Immature natural killer cell (primary cell): ENCODE results near the gene PALLD. TPM values are rescaled to one million over a fixed set of nuclear protein-coding genes. Genes with fewer than 3 reads are reported as not detected.
"Not testable (repeated sequence)": the region's sequence is repeated elsewhere in the genome, so short reads cannot be mapped to it uniquely, and the experiment has no call there.

Source experiments
- DNase-seq, 3 donors: peaks; one replicate each; pipeline ENCODE4 v3.0.0; 2022; ENCODE audit warnings: mixed read lengths in 1 of 3
- H3K27ac Mint-ChIP-seq, 6 donors: one replicate each; pipeline ENCODE4 v1.8.0; 2020; ENCODE audit warnings: mixed read lengths in 6 of 6, mild to moderate bottlenecking in 5 of 6, inconsistent platforms in 4 of 6, moderate library complexity in 3 of 6
- H3K27me3 Mint-ChIP-seq, 3 donors: one replicate each; pipeline ENCODE4 v1.8.0; 2020 to 2021; ENCODE audit warnings: low read depth in 3 of 3, mild to moderate bottlenecking in 3 of 3, mixed read lengths in 3 of 3, moderate library complexity in 3 of 3, inconsistent platforms in 1 of 3
- H3K36me3 Mint-ChIP-seq, 3 donors: one replicate each; pipeline ENCODE4 v1.8.0; 2020; ENCODE audit warnings: mixed read lengths in 3 of 3, inconsistent platforms in 2 of 3, mild to moderate bottlenecking in 2 of 3
- H3K4me1 Mint-ChIP-seq, 2 donors: one replicate each; pipeline ENCODE4 v1.8.0; 2020; ENCODE audit warnings: inconsistent platforms in 2 of 2, mild to moderate bottlenecking in 2 of 2, mixed read lengths in 2 of 2, moderate library complexity in 1 of 2
- H3K4me3 Mint-ChIP-seq, 5 donors: one replicate each; pipeline ENCODE4 v1.8.0; 2020; ENCODE audit warnings: mild to moderate bottlenecking in 5 of 5, mixed read lengths in 5 of 5, inconsistent platforms in 3 of 5, moderate library complexity in 3 of 5
- H3K9me3 Mint-ChIP-seq, 6 donors: one replicate each; pipeline ENCODE4 v1.8.0; 2020; ENCODE audit warnings: mild to moderate bottlenecking in 6 of 6, mixed read lengths in 6 of 6, inconsistent platforms in 4 of 6, moderate library complexity in 3 of 6
- polyA plus RNA-seq, 3 donors: library from polyadenylated mRNA; unstranded; fragments of 300-500 nt; fragmentation: Illumina TruSeq; gene quantifications; one replicate each; pipeline ENCODE4 v1.2.3, GENCODE V29; 2021

PALLD gene
- polyA plus RNA-seq, 3 donors from 2014 or later: 7.4 to 20.8 (median 15.8) TPM

- Mint-ChIP-seq H3K4me1 (no peaks in the 10 kb centered on the region), H3K27ac (no peak overlapping the region), H3K9me3 (no peaks in the 10 kb centered on the region), H3K36me3 (peaks cover 0 to 3% (median 0%) of the 10 kb centered on the region in 3 donors), H3K4me3 (no peak overlapping the region), H3K27me3 (peaks cover 0 to 9% (median 2%) of the 10 kb centered on the region in 3 donors)
- DNase-seq: no peak
Observed at GRCh38 chr4:168803732-168804131, 306.9 kb downstream of the PALLD start.

GRCh38 chr4:168804146-168804545, 307.3 kb downstream of the PALLD start:
- no peak overlapping the region for H3K27ac Mint-ChIP-seq
- H3K4me3 Mint-ChIP-seq: no peak overlapping the region
- no peaks in the 10 kb centered on the region for H3K4me1 Mint-ChIP-seq
- H3K9me3 Mint-ChIP-seq: no peaks in the 10 kb centered on the region
- DNase-seq: no peak
- peaks cover 0 to 3% (median 0%) of the 10 kb centered on the region in 3 donors for H3K36me3 Mint-ChIP-seq
- H3K27me3 Mint-ChIP-seq: peaks cover 0 to 9% (median 2%) of the 10 kb centered on the region in 3 donors

- H3K27ac Mint-ChIP-seq: no peak overlapping the region
- no peaks in the 10 kb centered on the region for H3K9me3 Mint-ChIP-seq
Observed at GRCh38 chr4:168805341-168805740, 308.5 kb downstream of the PALLD start.

DNA sequence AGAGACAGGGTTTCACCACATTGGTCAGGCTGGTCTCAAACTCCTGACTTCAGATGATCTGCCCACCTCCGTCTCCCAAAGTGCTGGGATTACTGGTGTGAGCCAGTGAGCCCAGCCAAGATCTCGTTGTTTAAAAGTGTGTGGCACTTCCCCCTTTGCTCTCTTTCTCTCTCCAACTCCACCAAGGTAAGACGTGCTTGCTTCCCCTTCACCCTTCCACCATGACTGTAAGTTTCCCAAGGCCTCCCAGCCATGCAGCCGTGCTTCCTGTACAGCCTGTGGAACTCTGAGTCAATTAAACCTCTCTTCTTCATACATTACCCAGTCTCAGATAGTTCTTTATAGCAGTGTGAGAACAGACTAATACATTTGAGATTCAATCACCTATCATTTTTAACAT, 309.4 kb downstream of the PALLD start:
- H3K4me1 Mint-ChIP-seq, H3K36me3 Mint-ChIP-seq, DNase-seq, H3K9me3 Mint-ChIP-seq, H3K27me3 Mint-ChIP-seq, H3K4me3 Mint-ChIP-seq: not testable (repeated sequence)
- peak overlapping the region in 1 of 6 donors; percentile 24 for H3K27ac Mint-ChIP-seq

More at GRCh38 chr4:168805341-168805740, 308.5 kb downstream of the PALLD start:
- no peaks in the 10 kb centered on the region for H3K4me1 Mint-ChIP-seq
- peaks cover 0 to 9% (median 3%) of the 10 kb centered on the region in 3 donors for H3K27me3 Mint-ChIP-seq
- H3K36me3 Mint-ChIP-seq: peaks cover 0 to 3% (median 0%) of the 10 kb centered on the region in 3 donors
- no peak for DNase-seq
- H3K4me3 Mint-ChIP-seq: no peak overlapping the region

DNA sequence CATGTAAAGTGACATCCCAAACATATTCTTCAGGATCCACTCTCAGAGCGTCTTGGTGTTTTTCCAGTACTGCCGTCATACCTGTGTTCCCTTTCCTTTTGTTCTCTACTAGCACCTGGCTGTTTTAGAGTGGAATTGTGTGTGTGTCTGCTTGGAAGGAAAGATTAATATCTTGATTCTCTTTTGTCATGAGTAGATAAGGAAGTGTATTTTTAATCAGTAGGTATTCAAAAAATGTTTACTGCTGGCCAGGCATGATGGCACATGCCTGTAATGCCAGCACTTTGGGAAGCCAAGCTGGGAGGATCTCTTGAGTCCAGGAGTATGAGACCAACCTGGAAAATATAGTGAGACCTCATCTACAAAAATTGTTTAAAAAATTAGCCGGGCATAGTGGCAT, 314.4 kb downstream of the PALLD start:
- Mint-ChIP-seq H3K4me1 (no peaks in the 10 kb centered on the region), H3K9me3 (no peaks in the 10 kb centered on the region), H3K36me3 (no peaks in the 10 kb centered on the region), H3K4me3 (no peak overlapping the region), H3K27ac (no peak overlapping the region), H3K27me3 (peaks cover 0 to 4% (median 3%) of the 10 kb centered on the region in 3 donors)
- DNase-seq: no peak

DNA sequence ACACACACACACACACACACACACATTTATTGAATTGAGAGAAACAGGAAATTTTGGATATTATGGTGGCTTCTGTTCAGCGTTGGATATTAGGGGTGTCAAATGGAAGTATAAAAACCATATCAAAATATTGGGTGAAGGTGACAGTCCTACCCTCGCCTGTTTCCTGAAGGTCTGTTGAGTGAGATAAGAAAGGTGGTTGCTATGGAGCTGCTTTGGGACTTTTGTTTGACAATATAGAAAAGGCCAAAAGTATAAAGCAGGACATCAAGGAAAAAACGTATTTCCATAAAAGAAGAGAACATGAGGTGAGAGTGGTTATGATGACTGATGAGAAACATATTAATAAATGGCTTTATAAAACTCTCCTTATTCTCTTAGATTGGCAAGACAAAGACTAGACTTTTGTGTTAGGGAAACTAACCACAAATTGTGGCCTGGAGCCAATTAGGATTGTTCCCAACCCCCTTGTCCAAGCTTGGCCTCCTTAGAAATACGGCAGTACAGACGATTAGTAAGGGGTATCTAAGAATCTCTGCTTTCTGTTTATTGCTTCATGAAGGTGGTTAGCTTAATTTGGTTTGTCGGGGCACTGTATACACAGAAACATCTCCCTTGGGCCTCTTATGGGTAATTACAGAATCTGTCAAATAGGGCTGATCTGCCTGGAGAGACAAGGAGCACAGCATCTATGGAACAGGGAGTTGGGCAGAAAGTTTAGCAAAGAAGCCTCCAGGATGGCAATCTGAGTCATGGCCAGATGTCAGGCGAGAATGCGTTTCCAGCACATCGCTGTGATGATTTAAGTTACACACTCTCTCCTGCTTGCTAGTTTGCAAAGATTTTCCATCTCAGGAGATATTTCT, 315.2 kb downstream of the PALLD start:
- Mint-ChIP-seq H3K36me3 (no peaks in the 10 kb centered on the region), H3K4me1 (peaks cover 7 to 8% of the 10 kb centered on the region in 2 donors), H3K27me3 (peaks cover 5 to 7% (median 6%) of the 10 kb centered on the region in 3 donors), H3K27ac (no peak overlapping the region), H3K9me3 (no peaks in the 10 kb centered on the region), H3K4me3 (no peak overlapping the region)
- no peak for DNase-seq

DNA sequence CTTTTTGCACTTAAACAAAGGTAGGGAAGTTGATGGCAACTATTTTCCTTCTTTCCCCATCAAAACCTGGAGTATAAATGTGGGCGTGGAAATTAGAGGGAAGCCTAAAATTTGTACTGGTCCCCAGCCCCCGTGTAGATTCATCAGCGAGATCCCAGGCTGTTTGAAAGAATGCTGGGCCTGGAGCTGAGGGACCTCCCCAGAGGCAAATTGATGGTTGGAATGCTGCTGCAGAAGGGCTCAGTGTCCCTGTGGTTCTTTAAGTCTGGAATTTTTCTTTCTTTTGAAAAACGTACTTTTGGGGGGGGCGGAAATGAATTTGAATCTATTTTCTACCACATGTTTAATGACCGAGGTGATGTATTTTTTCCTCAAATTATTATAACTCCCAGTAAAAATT, 316.0 kb downstream of the PALLD start:
- Mint-ChIP-seq H3K27ac (no peak overlapping the region), H3K9me3 (no peaks in the 10 kb centered on the region), H3K4me1 (peaks cover 12 to 16% of the 10 kb centered on the region in 2 donors), H3K36me3 (no peaks in the 10 kb centered on the region), H3K27me3 (peaks cover 7 to 10% (median 10%) of the 10 kb centered on the region in 3 donors), H3K4me3 (no peak overlapping the region)
- no peak for DNase-seq

- Mint-ChIP-seq H3K9me3 (no peaks in the 10 kb centered on the region), H3K27ac (no peak overlapping the region), H3K36me3 (no peaks in the 10 kb centered on the region), H3K4me1 (peaks cover 12 to 19% of the 10 kb centered on the region in 2 donors), H3K27me3 (peaks cover 10 to 15% (median 11%) of the 10 kb centered on the region in 3 donors), H3K4me3 (no peak overlapping the region)
- DNase-seq: no peak
Observed at GRCh38 chr4:168813890-168814289, 317.0 kb downstream of the PALLD start.

GRCh38 chr4:168815379-168816345, 318.8 kb downstream of the PALLD start:
- Mint-ChIP-seq H3K4me1 (peaks cover 12 to 19% of the 10 kb centered on the region in 2 donors), H3K9me3 (no peaks in the 10 kb centered on the region), H3K27me3 (peaks cover 12 to 18% (median 15%) of the 10 kb centered on the region in 3 donors), H3K36me3 (no peaks in the 10 kb centered on the region), H3K4me3 (no peak overlapping the region), H3K27ac (no peak overlapping the region)
- DNase-seq: no peak

- peak overlapping the region in 3 of 5 donors; percentile 69 to 79 (median 71) for H3K4me3 Mint-ChIP-seq
- H3K36me3 Mint-ChIP-seq: no peaks in the 10 kb centered on the region
- no peak for DNase-seq
- peaks cover 11 to 20% (median 15%) of the 10 kb centered on the region in 3 donors for H3K27me3 Mint-ChIP-seq
- no peaks in the 10 kb centered on the region for H3K9me3 Mint-ChIP-seq
- peaks cover 12 to 19% of the 10 kb centered on the region in 2 donors for H3K4me1 Mint-ChIP-seq
- peak overlapping the region in 3 of 6 donors; percentile 38 to 76 (median 75) for H3K27ac Mint-ChIP-seq
Observed at GRCh38 chr4:168817370-168817769, 320.5 kb downstream of the PALLD start.

DNA sequence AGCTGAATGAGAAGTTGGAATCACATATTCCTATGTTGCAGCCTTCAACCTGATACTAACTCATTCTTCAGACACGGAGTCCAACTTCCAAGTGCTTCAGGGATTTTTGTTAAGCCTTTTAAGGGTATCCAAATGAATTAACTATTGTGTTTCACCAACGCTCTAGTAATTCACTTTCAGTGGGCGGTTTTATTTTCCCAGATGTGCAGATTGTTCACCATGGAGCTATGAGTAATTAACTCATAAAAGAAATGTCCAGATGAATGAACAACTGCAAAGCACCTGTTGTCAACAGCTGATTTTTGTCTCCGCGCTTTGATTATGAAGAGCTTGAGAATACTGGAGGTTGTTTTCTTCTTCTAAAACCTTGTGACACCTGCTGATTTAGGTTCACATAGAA, 325.6 kb downstream of the PALLD start:
- Mint-ChIP-seq H3K4me1 (peaks cover under 1 to 6% of the 10 kb centered on the region in 2 donors), H3K36me3 (no peaks in the 10 kb centered on the region), H3K9me3 (no peaks in the 10 kb centered on the region), H3K4me3 (no peak overlapping the region), H3K27ac (no peak overlapping the region), H3K27me3 (peaks cover 6 to 14% (median 10%) of the 10 kb centered on the region in 3 donors)
- DNase-seq: no peak

DNA sequence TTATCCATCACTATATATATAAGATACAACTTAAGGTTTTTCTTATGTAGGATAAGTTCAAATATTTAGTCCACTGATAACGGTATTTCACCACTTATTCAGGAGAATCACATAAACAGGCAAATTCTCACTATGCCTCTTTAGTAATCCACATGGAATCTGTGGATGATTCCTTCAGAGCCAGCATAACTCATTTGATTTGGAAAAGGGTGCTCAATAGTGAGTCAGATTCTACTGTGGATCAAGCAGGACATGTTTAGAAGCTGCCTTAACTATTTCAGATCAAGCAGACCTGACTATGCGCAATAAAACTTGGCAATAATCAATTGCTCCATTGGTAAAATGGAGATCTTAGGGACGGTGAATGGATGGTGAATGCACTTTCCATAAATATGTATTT, 329.1 kb downstream of the PALLD start:
- peaks cover 1 to 4% of the 10 kb centered on the region in 2 donors for H3K4me1 Mint-ChIP-seq
- no peak for DNase-seq
- H3K27me3 Mint-ChIP-seq: peaks cover 2 to 3% (median 2%) of the 10 kb centered on the region in 3 donors
- no peaks in the 10 kb centered on the region for H3K36me3 Mint-ChIP-seq
- H3K27ac Mint-ChIP-seq: no peak overlapping the region
- no peaks in the 10 kb centered on the region for H3K9me3 Mint-ChIP-seq
- no peak overlapping the region for H3K4me3 Mint-ChIP-seq

- Mint-ChIP-seq H3K36me3 (no peaks in the 10 kb centered on the region), H3K27ac (no peak overlapping the region), H3K27me3 (peaks cover 2 to 6% (median 5%) of the 10 kb centered on the region in 3 donors), H3K4me1 (peaks cover 5 to 11% of the 10 kb centered on the region in 2 donors), H3K9me3 (no peaks in the 10 kb centered on the region), H3K4me3 (no peak overlapping the region)
- no peak for DNase-seq
Observed at GRCh38 chr4:168826620-168827019, 329.8 kb downstream of the PALLD start.
